Gastroesophageal sphincter (tissue), 4 donors: ENCODE results near the gene PRKCZ. TPM values are rescaled to one million over a fixed set of nuclear protein-coding genes. Genes with fewer than 3 reads are reported as not detected.

Experiments used
- ATAC-seq: fragments of 150-250 bp; one replicate; pipeline ENCODE4 v1.9.1; 2016; ENCODE audit warnings: mild to moderate bottlenecking, moderate library complexity
- H3K27ac ChIP-seq, 4 donors: fragments of 200-600 bp; sonication (generic) in 3 of 4; 1 replicate in 3 of 4; 2 replicates in 1 of 4; pipeline ENCODE4 v1.5.1; 2016 to 2019
- H3K27me3 ChIP-seq: fragments of 200-600 bp; sonication (generic); one replicate; pipeline ENCODE4 v1.5.1; 2019
- H3K36me3 ChIP-seq, 2 donors: fragments of 200-600 bp; sonication (generic); one replicate each; pipeline ENCODE4 v1.5.1; 2019; ENCODE audit warnings: control low read depth in 1 of 2
- H3K4me1 ChIP-seq, 3 donors: fragments of 200-600 bp; sonication (generic); 1 replicate in 2 of 3; 2 replicates in 1 of 3; pipeline ENCODE4 v1.5.1; 2016 to 2019; ENCODE audit warnings: control low read depth in 2 of 3
- H3K4me3 ChIP-seq, 2 donors: fragments of 200-600 bp; sonication (generic); one replicate each; pipeline ENCODE4 v1.5.1; 2019; ENCODE audit warnings: mild to moderate bottlenecking in 1 of 2, moderate library complexity in 1 of 2
- H3K9me3 ChIP-seq, 3 donors: fragments of 200-600 bp; sonication (generic); one replicate each; pipeline ENCODE4 v1.5.1; 2017 to 2019; ENCODE audit warnings: control low read depth in 2 of 3
- CTCF ChIP-seq, 4 experiments: fragments of 200-600 bp in 2 of 4; fragments of 450-650 bp in 2 of 4; sonication (generic) in 1 of 4; IDR thresholded peaks; one replicate each; pipeline ENCODE4 v1.5.1; 2017 to 2019; ENCODE audit warnings: antibody characterized with exemption in 4 of 4, mild to moderate bottlenecking in 2 of 4, moderate library complexity in 2 of 4
- EP300 ChIP-seq: sonication (generic); formaldehyde crosslinking; IDR thresholded peaks from one replicate; pipeline ENCODE4 v1.6.1; 2017; ENCODE audit warnings: antibody characterized with exemption, mild to moderate bottlenecking
- POLR2A ChIP-seq, 2 donors: fragments of 450-650 bp; IDR thresholded peaks; one replicate each; pipeline ENCODE4 v1.6.1; 2017; ENCODE audit warnings: antibody characterized with exemption in 2 of 2, mild to moderate bottlenecking in 2 of 2, moderate library complexity in 1 of 2
- POLR2AphosphoS5 ChIP-seq: sonication (generic); formaldehyde crosslinking; IDR thresholded peaks from one replicate; pipeline ENCODE4 v1.6.1; 2017; ENCODE audit warnings: antibody characterized with exemption
- WGBS, 2 donors: methylation state at CpG; one replicate each; pipeline ENCODE4 v1.1.5; 2018; ENCODE audit warnings: low coverage in 1 of 2; 5-methylcytosine and 5-hydroxymethylcytosine counted together
- total RNA-seq, 4 donors: library from RNA; depleted of rRNA; stranded (reverse); fragments of >200 nt; gene quantifications; one replicate each; pipeline ENCODE4 v1.1.0, GENCODE V29; 2016

Gene PRKCZ
- total RNA-seq, 4 donors from 2014 or later: 2.4 to 3.8 (median 2.9) TPM

DNA sequence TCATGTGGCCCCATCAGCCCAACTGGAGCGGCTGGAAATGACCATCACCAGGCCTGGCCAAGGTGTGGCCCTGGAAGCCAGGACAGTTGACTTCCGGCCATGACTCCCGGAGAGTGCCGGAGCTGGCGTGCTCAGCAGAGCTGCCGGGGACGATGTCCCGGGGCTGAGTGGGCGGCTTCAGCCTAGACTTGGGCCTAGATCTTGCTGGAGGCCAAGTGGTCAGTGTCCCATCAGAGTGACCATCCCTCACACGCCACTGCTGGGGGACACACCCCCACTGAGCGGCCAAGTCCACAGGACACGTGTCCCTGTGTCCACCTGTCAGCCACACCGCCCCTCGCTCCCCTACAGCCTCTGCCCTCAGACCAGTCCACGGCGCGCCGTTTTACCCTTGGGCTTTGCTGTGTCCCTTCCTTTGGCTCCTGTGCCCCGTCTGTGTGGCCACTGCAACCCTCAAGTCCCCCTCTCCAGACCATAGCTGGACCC, 140.3 kb downstream of the PRKCZ start:
- peak overlapping the region; percentile 94 to 99 (median 96) for H3K27ac ChIP-seq
- no peak for ATAC-seq
- H3K9me3 ChIP-seq: no peaks in the 10 kb centered on the region
- no peaks in the 10 kb centered on the region for H3K27me3 ChIP-seq
- TF ChIP-seq EP300 (no peak), CTCF (IDR thresholded peaks at IDR 0.05) (no peak), POLR2A (IDR thresholded peaks at IDR 0.05) (no peak), POLR2AphosphoS5 (no peak)
- peaks cover 0 to 15% of the 10 kb centered on the region in 2 donors for H3K36me3 ChIP-seq
- 20% methylated on average over 1 of the region's 19 CpGs; no CpG with 5 or more reads in 1 of the 2 donors for WGBS, 2 donors
- peak overlapping the region; percentile 42 to 62 for H3K4me3 ChIP-seq
- peaks cover 6 to 58% (median 42%) of the 10 kb centered on the region in 3 donors for H3K4me1 ChIP-seq

DNA sequence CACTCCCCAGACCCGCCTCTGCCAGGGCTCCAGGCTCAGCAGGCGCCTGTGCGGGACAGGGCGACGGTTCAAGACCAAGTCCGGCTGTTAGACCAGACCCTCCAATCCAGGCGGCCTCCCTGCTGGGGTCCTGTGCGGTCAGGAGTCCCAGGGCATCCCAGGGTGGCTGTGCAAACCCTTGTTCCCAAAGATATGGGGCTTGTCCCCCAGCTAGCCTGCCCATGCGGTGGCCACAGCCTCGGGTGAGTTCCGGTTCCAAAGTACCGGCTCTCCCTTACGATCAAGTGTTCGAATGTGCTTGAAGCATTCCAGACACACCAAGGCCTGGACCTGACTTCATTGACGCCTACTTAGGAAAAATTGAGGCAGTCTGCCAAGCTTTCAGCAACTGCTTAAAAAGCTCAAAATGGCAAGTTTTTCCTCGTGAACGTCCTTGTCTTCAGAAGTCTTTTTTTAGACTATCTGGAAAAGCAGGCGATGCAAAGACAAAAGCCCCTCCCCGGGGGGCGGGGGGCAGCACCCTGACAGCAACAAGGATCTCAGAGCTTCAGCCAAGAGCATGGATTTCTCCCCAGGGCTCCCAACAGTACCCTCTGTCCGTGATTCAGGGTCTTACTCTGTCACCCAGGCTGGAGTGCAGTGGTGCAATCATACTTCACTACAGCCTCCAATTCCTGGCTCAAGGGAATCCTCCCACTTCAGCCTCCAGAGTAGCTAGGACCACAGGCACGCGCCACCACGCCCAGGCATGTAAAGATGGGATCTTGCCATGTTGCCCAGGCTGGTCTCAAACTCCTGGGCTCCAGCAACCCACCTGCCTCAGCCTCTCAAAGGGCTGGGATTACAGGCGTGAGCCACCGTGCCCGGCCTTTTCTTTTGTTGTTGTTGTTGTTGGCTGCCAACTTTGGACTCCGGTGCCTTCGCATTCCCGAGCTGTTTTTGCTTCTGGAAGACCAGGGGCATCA, 142.1 kb downstream of the PRKCZ start:
- H3K36me3 ChIP-seq: no peaks in the 10 kb centered on the region
- H3K9me3 ChIP-seq: no peaks in the 10 kb centered on the region
- 13 to 40% methylated on average over 1 to 9 of the region's 30 CpGs for WGBS, 2 donors
- H3K27me3 ChIP-seq: no peaks in the 10 kb centered on the region
- peak overlapping the region; percentile 94 to 99 (median 96) for H3K27ac ChIP-seq
- TF ChIP-seq POLR2AphosphoS5 (peak; percentile 73), CTCF (IDR thresholded peaks at IDR 0.05) (no peak)
- H3K4me3 ChIP-seq: peak overlapping the region in 1 of 2 donors; percentile 13
- ATAC-seq: no peak
- peaks cover 6 to 65% (median 47%) of the 10 kb centered on the region in 3 donors for H3K4me1 ChIP-seq

GRCh38 chr1:2193514-2194281, 143.5 kb downstream of the PRKCZ start:
- peak overlapping the region; percentile 55 to 79 for H3K4me3 ChIP-seq
- H3K36me3 ChIP-seq: no peaks in the 10 kb centered on the region
- peak overlapping the region; percentile 94 to 99 (median 96) for H3K27ac ChIP-seq
- peaks cover 6 to 73% (median 49%) of the 10 kb centered on the region in 3 donors for H3K4me1 ChIP-seq
- H3K27me3 ChIP-seq: no peaks in the 10 kb centered on the region
- 39 to 92% methylated on average over 2 to 9 of the region's 44 CpGs for WGBS, 2 donors
- ATAC-seq: no peak
- H3K9me3 ChIP-seq: no peaks in the 10 kb centered on the region
- TF ChIP-seq CTCF (IDR thresholded peaks at IDR 0.05): no peak

GRCh38 chr1:2194319-2194897, 144.2 kb downstream of the PRKCZ start, which contains the start of gene FAAP20:
Gene FAAP20, minus strand, starts transcription at chr1:2194772. Its CDS starts 23 bp downstream, at chr1:2194749.
- peaks cover 6 to 75% (median 53%) of the 10 kb centered on the region in 3 donors for H3K4me1 ChIP-seq
- H3K4me3 ChIP-seq: peak within 1 kb of the TSS; percentile 55 to 79

More at GRCh38 chr1:2194319-2194897, 144.2 kb downstream of the PRKCZ start, which contains the start of gene FAAP20:
- ATAC-seq: peak; percentile 58
- peak; percentile 52 to 58 for TF ChIP-seq POLR2A (IDR thresholded peaks at IDR 0.05)
- no peak for TF ChIP-seq POLR2AphosphoS5
- Histone ChIP-seq H3K36me3 (no peaks in the 10 kb centered on the region), H3K27ac (peak within 1 kb of the TSS; percentile 94 to 99 (median 96)), H3K9me3 (no peaks in the 10 kb centered on the region), H3K27me3 (no peaks in the 10 kb centered on the region)
- 0% methylated on average over 2 to 9 of the region's 63 CpGs for WGBS, 2 donors
